Stimulated activated CD8-positive, alpha-beta memory T cell treated with anti-CD3 and anti-CD28 coated beads, Interleukin-12 subunit alpha, Interleukin-12 subunit beta, amount 100 ng/mL, for 24 hours (primary cell): ENCODE results near the gene AP4B1.
"Not testable (repeated sequence)": the region's sequence is repeated elsewhere in the genome, so short reads cannot be mapped to it uniquely, and the experiment has no call there.

Experiments used
- DNase-seq: peaks from one replicate; pipeline ENCODE4 v3.0.0-alpha.2; 2020; ENCODE audit errors: extremely low read depth

The AP4B1 gene

GRCh38 chr1:113904674-113905434, at the start of gene AP4B1, which contains the start of gene DCLRE1B:
Gene AP4B1, minus strand, starts transcription at chr1:113904799. Its CDS starts 82 bp downstream, at chr1:113904717.
Gene DCLRE1B, plus strand, starts transcription at chr1:113905326. Its CDS starts 261 bp downstream, at chr1:113905587.
- peak; percentile 96 for DNase-seq

GRCh38 chr1:113951719-113952118, 47.1 kb upstream of the AP4B1 start:
- DNase-seq = no peak

- DNase-seq = no peak
These were observed 46.3 kb upstream of the AP4B1 start for GRCh38 chr1:113950908-113951307.

- DNase-seq = no peak
These were observed 44.4 kb upstream of the AP4B1 start for GRCh38 chr1:113949007-113949406.

GRCh38 chr1:113948151-113948550, 43.6 kb upstream of the AP4B1 start:
- not testable (repeated sequence) for DNase-seq

- DNase-seq = no peak
These were observed 42.9 kb upstream of the AP4B1 start for GRCh38 chr1:113947388-113948107.

GRCh38 chr1:113946678-113947387, 42.2 kb upstream of the AP4B1 start:
- DNase-seq = no peak

- no peak for DNase-seq
These were observed 41.5 kb upstream of the AP4B1 start for GRCh38 chr1:113946112-113946511.

- no peak for DNase-seq
These were observed 40.7 kb upstream of the AP4B1 start for GRCh38 chr1:113945329-113945728.

- no peak for DNase-seq
These were observed 38.6 kb upstream of the AP4B1 start for GRCh38 chr1:113943028-113943811.

- no peak for DNase-seq
These were observed 37.9 kb upstream of the AP4B1 start for GRCh38 chr1:113942527-113942926.

GRCh38 chr1:113941245-113941559, 36.6 kb upstream of the AP4B1 start:
- DNase-seq = no peak

GRCh38 chr1:113940365-113941244, 36.0 kb upstream of the AP4B1 start:
- DNase-seq = no peak

- DNase-seq = no peak
These were observed 33.6 kb upstream of the AP4B1 start for GRCh38 chr1:113938192-113938591.

- DNase-seq = no peak
These were observed 32.5 kb upstream of the AP4B1 start for GRCh38 chr1:113937146-113937545.

- no peak for DNase-seq
These were observed 31.4 kb upstream of the AP4B1 start for GRCh38 chr1:113935970-113936369.

- no peak for DNase-seq
These were observed 30.6 kb upstream of the AP4B1 start for GRCh38 chr1:113935176-113935575.

GRCh38 chr1:113934511-113935055, 30.0 kb upstream of the AP4B1 start:
- DNase-seq = no peak

GRCh38 chr1:113934006-113934405, 29.4 kb upstream of the AP4B1 start:
- no peak for DNase-seq

- DNase-seq = no peak
These were observed 26.9 kb upstream of the AP4B1 start for GRCh38 chr1:113931451-113931851.
